ENCODE results near the gene CD248.

Gene CD248

GRCh38 chr11:66268952-66269905 lies 47.6 kb downstream of the CD248 start:
- peak; percentile 30 for DNase-seq

GRCh38 chr11:66268244-66268951 lies 48.4 kb downstream of the CD248 start, which contains the start of gene RAB1B:
TSS of gene RAB1B (plus strand) at chr11:66268639. CDS start at chr11:66268680, 41 bp downstream.
- peak; percentile 100 for DNase-seq

GRCh38 chr11:66267379-66268243 lies 49.2 kb downstream of the CD248 start:
- DNase-seq: peak; percentile 91

- DNase-seq: no peak
Measured at GRCh38 chr11:66267039-66267378, 49.8 kb downstream of the CD248 start.

- no peak for DNase-seq
Measured at GRCh38 chr11:66266378-66267038, 50.3 kb downstream of the CD248 start.

GRCh38 chr11:66265531-66266377 lies 51.1 kb downstream of the CD248 start:
- DNase-seq: no peak

- DNase-seq: peak; percentile 55
Measured at GRCh38 chr11:66264914-66265313, 51.9 kb downstream of the CD248 start.
